Measurements from ENCODE around the gene PFKL. TPM values are rescaled to one million over a fixed set of nuclear protein-coding genes. Genes with fewer than 3 reads are reported as not detected.

Gene PFKL
- polyA plus RNA-seq, 3 donors = 50.2 to 134 (median 87.7) TPM

GRCh38 chr21:44303490-44303981, 3.7 kb downstream of the PFKL start:
- no peak overlapping the region for H3K27ac ChIP-seq (ENCODE audit: low read depth, low read length)
- WGBS, 3 donors = 59 to 79% (median 60%) methylated on average over 12 of the region's 12 CpGs

DNA sequence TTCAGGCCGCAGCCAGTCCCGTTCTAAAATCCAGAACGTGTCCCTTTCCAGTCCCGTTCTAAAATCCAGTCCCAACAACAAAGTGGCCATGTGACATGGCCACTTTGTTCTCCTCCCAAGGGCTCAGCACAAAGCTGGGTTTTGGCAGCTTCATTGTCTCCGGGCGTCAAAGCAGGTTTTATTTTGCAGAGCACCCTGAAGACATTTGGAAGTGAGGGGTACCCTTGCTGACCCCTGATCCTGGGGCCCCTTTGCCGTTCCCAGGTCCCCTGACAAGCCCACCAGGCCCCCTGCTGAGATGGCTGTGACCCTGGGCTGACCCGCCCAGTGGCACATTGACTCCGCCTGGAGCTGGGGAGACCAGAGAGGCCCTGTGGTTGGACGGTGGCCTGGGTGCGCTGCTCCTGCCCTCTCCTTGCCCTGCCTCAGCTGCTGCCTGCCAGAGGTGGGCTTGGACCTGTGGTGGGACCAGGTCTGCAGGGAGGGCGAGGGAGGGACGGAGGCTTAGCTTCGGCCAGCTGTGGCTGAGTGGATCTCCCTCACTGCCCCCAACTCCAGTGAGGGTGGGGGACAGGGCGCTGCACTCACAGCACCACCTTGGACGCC, 4.3 kb downstream of the PFKL start:
- 73 to 84% (median 79%) methylated on average over 15 to 16 of the region's 16 CpGs for WGBS, 3 donors
- H3K27ac ChIP-seq (ENCODE audit: low read depth, low read length) = no peak overlapping the region

- H3K27ac ChIP-seq (ENCODE audit: low read depth, low read length) = no peak overlapping the region
- WGBS, 3 donors = 59 to 66% (median 66%) methylated on average over 8 of the region's 8 CpGs
These were observed 5.0 kb downstream of the PFKL start for GRCh38 chr21:44304877-44305293.

DNA sequence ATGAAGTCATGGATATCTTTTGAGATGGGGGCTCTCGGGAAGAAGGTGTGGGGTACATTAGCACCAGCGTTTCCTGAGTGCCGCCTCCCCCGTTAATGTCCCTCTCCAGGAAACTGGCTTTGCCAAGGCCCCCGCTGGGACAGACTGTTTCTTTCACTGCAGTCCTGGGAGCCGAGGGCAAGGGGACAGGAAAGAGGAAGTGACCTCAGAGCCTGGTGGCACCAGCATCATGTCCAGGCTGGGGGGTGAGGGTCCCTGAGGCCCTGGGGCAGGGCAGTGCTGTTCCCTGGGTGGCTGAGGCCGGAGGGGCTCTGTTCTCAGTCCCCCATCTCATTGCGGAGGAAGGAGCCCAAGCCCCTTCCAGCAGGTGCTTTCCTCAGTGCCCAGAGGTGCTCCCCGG, 5.8 kb downstream of the PFKL start:
- no peak overlapping the region for H3K27ac ChIP-seq (ENCODE audit: low read depth, low read length)
- 61 to 84% (median 64%) methylated on average over 8 to 9 of the region's 9 CpGs for WGBS, 3 donors

- no peak overlapping the region for H3K27ac ChIP-seq (ENCODE audit: low read depth, low read length)
- WGBS, 3 donors = 72 to 81% (median 78%) methylated on average over 18 to 21 of the region's 21 CpGs
These were observed 7.3 kb downstream of the PFKL start for GRCh38 chr21:44306936-44307704.

DNA sequence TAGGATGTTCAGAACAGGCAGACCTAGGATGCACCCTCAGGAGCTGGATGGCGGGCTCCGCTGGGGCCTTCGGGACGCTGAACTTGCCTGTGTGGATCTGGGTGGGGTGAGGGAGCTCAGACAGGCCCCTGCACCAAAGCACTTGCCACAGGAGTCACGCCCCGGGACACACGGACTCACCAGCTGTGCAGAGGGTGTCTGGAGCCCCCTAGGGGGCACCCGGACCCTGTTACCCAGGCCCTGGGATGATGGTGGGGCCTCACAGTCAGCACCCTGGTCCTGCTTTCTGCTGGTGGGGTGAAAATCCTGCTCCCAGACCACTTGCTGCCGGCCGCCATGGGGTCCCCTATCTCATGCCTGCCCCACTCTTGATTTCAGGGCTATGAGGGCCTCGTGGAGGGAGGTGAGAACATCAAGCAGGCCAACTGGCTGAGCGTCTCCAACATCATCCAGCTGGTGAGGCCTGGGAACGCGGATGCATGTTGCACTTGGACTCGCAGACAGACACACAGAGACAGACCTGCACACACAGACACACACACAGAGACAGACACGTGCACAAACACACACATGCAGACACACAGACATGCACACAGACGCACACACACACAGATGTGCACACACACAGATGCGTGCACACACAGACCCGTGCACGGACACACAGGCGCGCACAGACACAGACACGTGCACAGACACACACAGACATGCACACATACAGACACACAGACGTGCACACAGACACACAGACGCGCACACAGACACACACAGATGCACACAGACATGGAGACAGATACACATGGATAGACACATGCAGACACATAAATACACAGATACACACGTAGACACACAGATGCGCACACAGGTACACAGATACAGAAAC, 11.0 kb downstream of the PFKL start:
- 91 to 94% (median 92%) methylated on average over 27 to 28 of the region's 28 CpGs for WGBS, 3 donors
- no peak overlapping the region for H3K27ac ChIP-seq (ENCODE audit: low read depth, low read length)

DNA sequence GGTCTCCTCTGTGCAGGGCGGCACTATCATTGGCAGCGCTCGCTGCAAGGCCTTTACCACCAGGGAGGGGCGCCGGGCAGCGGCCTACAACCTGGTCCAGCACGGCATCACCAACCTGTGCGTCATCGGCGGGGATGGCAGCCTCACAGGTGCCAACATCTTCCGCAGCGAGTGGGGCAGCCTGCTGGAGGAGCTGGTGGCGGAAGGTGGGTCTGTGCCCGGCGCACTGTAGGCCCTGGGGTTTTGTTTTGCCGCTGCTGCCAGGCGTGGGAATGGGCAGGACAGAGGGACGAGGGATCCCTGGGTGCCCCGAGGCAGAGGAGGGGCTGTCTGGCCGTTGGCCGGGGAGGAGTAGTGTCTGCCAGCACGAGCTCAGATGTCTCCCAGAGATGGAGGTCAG, 12.2 kb downstream of the PFKL start:
- WGBS, 3 donors = 87 to 92% (median 90%) methylated on average over 19 to 22 of the region's 22 CpGs
- H3K27ac ChIP-seq (ENCODE audit: low read depth, low read length) = no peak overlapping the region

DNA sequence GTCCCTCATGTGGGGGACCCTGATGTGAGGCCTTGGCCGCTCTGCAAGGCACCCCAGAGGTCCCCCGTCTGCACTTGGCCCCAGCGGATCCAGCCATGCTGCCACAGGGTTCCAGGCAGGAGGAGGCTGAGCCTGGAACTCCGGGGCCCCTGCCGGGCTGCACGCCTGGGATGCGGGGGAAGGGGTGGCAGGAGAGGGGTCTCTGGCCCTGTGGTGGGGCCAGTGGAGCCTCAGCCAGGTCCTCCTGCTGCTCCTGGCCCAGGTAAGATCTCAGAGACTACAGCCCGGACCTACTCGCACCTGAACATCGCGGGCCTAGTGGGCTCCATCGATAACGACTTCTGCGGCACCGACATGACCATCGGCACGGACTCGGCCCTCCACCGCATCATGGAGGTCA, 12.9 kb downstream of the PFKL start:
- no peak overlapping the region for H3K27ac ChIP-seq (ENCODE audit: low read depth, low read length)
- 93 to 98% (median 94%) methylated on average over 19 of the region's 19 CpGs for WGBS, 3 donors

GRCh38 chr21:44313451-44313850, 13.6 kb downstream of the PFKL start:
- H3K27ac ChIP-seq (ENCODE audit: low read depth, low read length) = no peak overlapping the region
- 91 to 92% (median 92%) methylated on average over 13 of the region's 13 CpGs for WGBS, 3 donors

DNA sequence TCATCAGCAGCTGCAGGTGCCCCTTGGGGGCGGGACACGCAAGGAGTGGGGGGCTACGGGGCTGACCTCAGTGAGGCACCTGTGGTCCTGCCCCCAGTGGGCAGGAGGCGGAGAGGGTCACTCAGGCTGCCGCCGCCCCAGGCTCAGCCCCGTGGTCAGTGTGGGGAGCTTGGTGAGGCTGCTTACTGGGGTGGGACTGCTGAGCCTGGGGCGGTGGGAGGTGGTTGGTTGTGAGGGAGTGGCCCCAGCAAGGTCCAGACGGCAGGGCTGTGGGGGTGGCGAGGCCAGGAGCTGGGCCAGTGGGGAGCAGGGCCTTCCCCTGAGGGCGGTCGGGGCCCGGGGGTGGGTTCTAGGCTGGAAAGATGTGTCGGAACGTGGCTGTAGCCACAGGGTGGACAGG, 14.3 kb downstream of the PFKL start:
- H3K27ac ChIP-seq (ENCODE audit: low read depth, low read length) = no peak overlapping the region
- WGBS, 3 donors = 85 to 88% (median 87%) methylated on average over 14 to 15 of the region's 15 CpGs

GRCh38 chr21:44314561-44314960, 14.7 kb downstream of the PFKL start:
- WGBS, 3 donors = 87 to 93% (median 89%) methylated on average over 7 to 11 of the region's 11 CpGs
- H3K27ac ChIP-seq (ENCODE audit: low read depth, low read length) = no peak overlapping the region

GRCh38 chr21:44315691-44316203, 15.9 kb downstream of the PFKL start:
- WGBS, 3 donors = 89 to 91% (median 89%) methylated on average over 14 to 16 of the region's 16 CpGs
- no peak overlapping the region for H3K27ac ChIP-seq (ENCODE audit: low read depth, low read length)

GRCh38 chr21:44316277-44316900, 16.5 kb downstream of the PFKL start:
- 91 to 97% (median 91%) methylated on average over 25 to 27 of the region's 27 CpGs for WGBS, 3 donors
- no peak overlapping the region for H3K27ac ChIP-seq (ENCODE audit: low read depth, low read length)

DNA sequence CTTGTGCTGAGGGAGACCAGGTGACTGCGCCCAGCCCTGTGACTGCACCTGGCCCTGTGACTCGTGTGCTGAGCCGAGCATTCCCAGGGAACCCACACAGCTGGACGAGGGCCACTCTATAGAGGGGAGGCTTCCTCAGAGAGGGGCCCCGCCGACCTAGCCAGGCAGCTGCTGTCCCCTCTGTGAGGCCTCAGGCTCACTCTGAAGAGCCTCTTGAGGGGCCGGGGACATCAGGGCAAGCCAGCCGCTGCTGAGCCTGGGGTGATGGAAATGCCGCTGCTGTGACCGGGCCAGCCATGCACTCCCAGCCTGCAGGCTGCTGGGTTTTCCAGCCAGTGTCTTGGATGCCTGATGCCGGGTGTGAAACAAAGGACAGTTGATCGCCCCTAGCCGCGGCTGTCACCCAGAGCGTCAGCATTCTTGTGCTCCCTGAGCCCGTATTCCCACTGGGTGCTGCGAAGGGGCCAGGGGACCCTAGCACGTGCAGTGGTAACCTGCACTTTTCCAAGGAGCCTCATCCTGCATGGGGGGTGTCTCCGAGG, 17.5 kb downstream of the PFKL start:
- WGBS, 3 donors = 90 to 96% (median 96%) methylated on average over 19 of the region's 19 CpGs
- H3K27ac ChIP-seq (ENCODE audit: low read depth, low read length) = no peak overlapping the region

DNA sequence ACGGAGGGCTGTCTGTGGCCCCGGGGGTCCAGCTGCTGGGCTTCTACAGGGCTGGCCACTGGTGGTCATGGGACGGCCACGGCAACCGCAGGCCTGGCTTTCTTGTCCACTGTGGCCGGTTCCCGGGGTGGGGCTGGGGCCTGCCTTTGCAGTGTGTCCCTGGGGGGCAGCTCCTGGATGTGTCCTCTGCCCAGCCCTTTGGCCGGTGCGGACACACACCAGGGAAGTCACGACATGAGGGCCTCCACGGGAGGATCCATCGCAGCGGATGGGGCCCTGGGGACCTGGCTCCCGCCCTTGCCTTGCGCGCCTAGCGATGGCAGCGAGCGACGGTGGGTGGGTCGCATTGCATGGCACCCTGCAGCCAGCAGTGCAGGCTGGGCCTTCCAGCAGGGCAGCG, 18.0 kb downstream of the PFKL start:
- H3K27ac ChIP-seq (ENCODE audit: low read depth, low read length) = no peak overlapping the region
- 94 to 96% (median 95%) methylated on average over 22 of the region's 22 CpGs for WGBS, 3 donors

DNA sequence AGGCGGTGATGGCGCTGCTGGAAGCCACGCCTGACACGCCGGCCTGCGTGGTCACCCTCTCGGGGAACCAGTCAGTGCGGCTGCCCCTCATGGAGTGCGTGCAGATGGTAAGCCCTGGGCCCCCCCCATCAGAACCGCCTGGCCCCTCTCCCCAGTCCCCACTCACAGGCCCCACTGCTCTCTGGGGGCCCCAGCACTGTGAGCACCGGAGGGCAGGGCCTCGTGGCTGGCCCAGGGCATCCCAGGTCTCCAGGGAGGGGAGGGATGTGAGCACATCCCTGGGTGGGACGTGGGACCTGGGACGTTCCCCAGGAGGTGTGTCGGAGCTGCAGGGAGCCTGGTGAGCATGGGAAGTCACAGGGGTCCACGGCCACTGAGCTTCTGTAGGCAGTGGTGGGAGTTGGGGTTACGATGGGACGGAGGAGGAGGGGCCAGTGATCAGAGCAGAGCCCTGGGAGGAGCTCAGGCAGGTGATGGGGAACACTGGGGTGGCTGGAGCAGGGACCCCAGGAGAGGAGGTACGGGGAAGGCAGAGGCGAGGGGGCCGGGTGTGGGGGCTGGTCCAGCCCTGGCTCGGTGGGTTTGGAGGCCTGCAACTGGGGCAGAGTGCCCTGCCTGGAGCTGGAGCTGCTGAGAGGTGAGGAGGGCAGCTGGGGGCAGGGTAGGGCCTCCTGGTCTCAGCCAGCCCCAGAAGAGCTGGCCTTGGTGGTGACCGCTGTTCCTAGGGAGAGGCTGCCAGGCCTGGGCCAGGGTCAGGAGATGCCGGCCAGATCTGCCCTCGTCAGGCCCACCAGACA, 18.8 kb downstream of the PFKL start:
- 92 to 96% (median 96%) methylated on average over 24 to 25 of the region's 25 CpGs for WGBS, 3 donors
- no peak overlapping the region for H3K27ac ChIP-seq (ENCODE audit: low read depth, low read length)

- no peak overlapping the region for H3K27ac ChIP-seq (ENCODE audit: low read depth, low read length)
- WGBS, 3 donors = 91 to 95% (median 95%) methylated on average over 35 of the region's 35 CpGs
These were observed 19.7 kb downstream of the PFKL start for GRCh38 chr21:44319407-44320065.

Measured in adipose tissue (tissue), 3 donors.